ENCODE results near the gene CDCA5.

Gene CDCA5

GRCh38 chr11:65042891-65043290, 40.9 kb downstream of the CDCA5 start:
- H3K18ac ChIP-seq (ENCODE audit: low read length) = no peak overlapping the region
- no peak overlapping the region for H3K23ac ChIP-seq (ENCODE audit: low read depth, low read length, poor library complexity)
- DNase-seq (ENCODE audit: low spot score) = no peak
- no peak overlapping the region for H2AK5ac ChIP-seq (ENCODE audit: low read depth, low read length)
- H3K9me3 ChIP-seq (replicated peaks in 1 of 2; ENCODE audit: control insufficient read depth in 2 of 2, insufficient read depth in 1 of 2, low read depth in 1 of 2, low read length in 2 of 2) = no peaks in the 10 kb centered on the region
- H2BK5ac ChIP-seq (ENCODE audit: low read length) = no peak overlapping the region
- no peak overlapping the region for H2AFZ ChIP-seq (ENCODE audit: low read length)
- no peak overlapping the region for H2BK15ac ChIP-seq (ENCODE audit: low read length)
- no peak overlapping the region for H3K9ac ChIP-seq (ENCODE audit: low read depth, low read length, poor library complexity)
- no peak overlapping the region for H4K91ac ChIP-seq (ENCODE audit: low read depth, low read length, poor library complexity)
- no peaks in the 10 kb centered on the region for H3K27me3 ChIP-seq (ENCODE audit: control insufficient read depth in 3 of 3, insufficient read depth in 3 of 3, low read depth in 1 of 3, low read length in 3 of 3)
- H3K4me1 ChIP-seq (ENCODE audit: control insufficient read depth in 2 of 2, insufficient read depth in 1 of 2, low read depth in 1 of 2, low read length in 2 of 2) = peaks cover 2 to 3% of the 10 kb centered on the region in 2 donors
- no peak overlapping the region for H3K4me2 ChIP-seq (ENCODE audit: insufficient read depth, low read length, poor library complexity, severe bottlenecking)
- no peak overlapping the region for H3K27ac ChIP-seq (replicated peaks; ENCODE audit: low read length)
- no peak overlapping the region for H2BK12ac ChIP-seq (ENCODE audit: low read length)
- no CpG with 5 or more reads among the region's 6 CpGs for WGBS, 2 donors (ENCODE audit: extremely low coverage in 2 of 2, insufficient read length in 2 of 2, insufficient replicate concordance in 1 of 2)
- no peak overlapping the region for H3K14ac ChIP-seq (ENCODE audit: low read length)
- H3K36me3 ChIP-seq (replicated peaks in 1 of 2; ENCODE audit: control insufficient read depth in 2 of 2, insufficient read depth in 2 of 2, low read length in 2 of 2) = peaks cover 24 to 53% of the 10 kb centered on the region in 2 donors
- H3K4ac ChIP-seq (ENCODE audit: low read length) = no peak overlapping the region
- H3K79me1 ChIP-seq (ENCODE audit: low read depth, low read length) = peaks cover 6% of the 10 kb centered on the region
- no peak overlapping the region for H2BK120ac ChIP-seq (ENCODE audit: low read depth, low read length)
- H4K8ac ChIP-seq (ENCODE audit: low read depth, low read length) = no peak overlapping the region
- peak overlapping the region in 1 of 2 donors; percentile 98 for H3K4me3 ChIP-seq (ENCODE audit: low read length in 2 of 2)

GRCh38 chr11:65040847-65041622, 42.8 kb downstream of the CDCA5 start, which contains the start of gene SAC3D1:
TSS of gene SAC3D1 (plus strand) at chr11:65041210. CDS start at chr11:65041293, 83 bp downstream.
- H3K14ac ChIP-seq (ENCODE audit: low read length) = peak within 1 kb of the TSS; percentile 94
- peak within 1 kb of the TSS; percentile 89 for H3K4me2 ChIP-seq (ENCODE audit: insufficient read depth, low read length, poor library complexity, severe bottlenecking)
- H3K27me3 ChIP-seq (ENCODE audit: control insufficient read depth in 3 of 3, insufficient read depth in 3 of 3, low read depth in 1 of 3, low read length in 3 of 3) = no peaks in the 10 kb centered on the region
- H4K8ac ChIP-seq (ENCODE audit: low read depth, low read length) = peak within 1 kb of the TSS; percentile 65
- H3K4ac ChIP-seq (ENCODE audit: low read length) = peak within 1 kb of the TSS; percentile 23
- peak within 1 kb of the TSS; percentile 98 for H3K18ac ChIP-seq (ENCODE audit: low read length)
- peaks cover 27 to 59% of the 10 kb centered on the region in 2 donors for H3K36me3 ChIP-seq (replicated peaks in 1 of 2; ENCODE audit: control insufficient read depth in 2 of 2, insufficient read depth in 2 of 2, low read length in 2 of 2)
- H3K79me1 ChIP-seq (ENCODE audit: low read depth, low read length) = peaks cover 6% of the 10 kb centered on the region
- peak within 1 kb of the TSS; percentile 100 for H3K27ac ChIP-seq (replicated peaks; ENCODE audit: low read length)
- DNase-seq (ENCODE audit: low spot score) = peak; percentile 86
- H3K9me3 ChIP-seq (replicated peaks in 1 of 2; ENCODE audit: control insufficient read depth in 2 of 2, insufficient read depth in 1 of 2, low read depth in 1 of 2, low read length in 2 of 2) = no peaks in the 10 kb centered on the region
- peak within 1 kb of the TSS; percentile 98 for H2BK5ac ChIP-seq (ENCODE audit: low read length)
- no peak within 1 kb of the TSS for H2BK120ac ChIP-seq (ENCODE audit: low read depth, low read length)
- H2AK5ac ChIP-seq (ENCODE audit: low read depth, low read length) = peak within 1 kb of the TSS; percentile 63
- peaks cover 1 to 2% of the 10 kb centered on the region in 2 donors for H3K4me1 ChIP-seq (ENCODE audit: control insufficient read depth in 2 of 2, insufficient read depth in 1 of 2, low read depth in 1 of 2, low read length in 2 of 2)
- H3K9ac ChIP-seq (ENCODE audit: low read depth, low read length, poor library complexity) = peak within 1 kb of the TSS; percentile 97
- H4K91ac ChIP-seq (ENCODE audit: low read depth, low read length, poor library complexity) = no peak within 1 kb of the TSS
- H3K4me3 ChIP-seq (ENCODE audit: low read length in 2 of 2) = peak within 1 kb of the TSS; percentile 92 to 98
- peak within 1 kb of the TSS; percentile 98 for H3K23ac ChIP-seq (ENCODE audit: low read depth, low read length, poor library complexity)
- H2BK12ac ChIP-seq (ENCODE audit: low read length) = peak within 1 kb of the TSS; percentile 70
- H2AFZ ChIP-seq (ENCODE audit: low read length) = peak within 1 kb of the TSS; percentile 99
- no CpG with 5 or more reads among the region's 91 CpGs for WGBS, 2 donors (ENCODE audit: extremely low coverage in 2 of 2, insufficient read length in 2 of 2, insufficient replicate concordance in 1 of 2)
- peak within 1 kb of the TSS; percentile 75 for H2BK15ac ChIP-seq (ENCODE audit: low read length)

GRCh38 chr11:65040520-65040846, 43.4 kb downstream of the CDCA5 start:
- Histone ChIP-seq H3K18ac (ENCODE audit: low read length) (no peak overlapping the region), H3K14ac (ENCODE audit: low read length) (no peak overlapping the region), H3K4me3 (ENCODE audit: low read length in 2 of 2) (peak overlapping the region; percentile 92 to 98), H2AFZ (ENCODE audit: low read length) (peak overlapping the region; percentile 99), H2BK5ac (ENCODE audit: low read length) (peak overlapping the region; percentile 98), H3K27ac (replicated peaks; ENCODE audit: low read length) (peak overlapping the region; percentile 100), H2BK12ac (ENCODE audit: low read length) (no peak overlapping the region), H3K79me1 (ENCODE audit: low read depth, low read length) (peaks cover 6% of the 10 kb centered on the region), H3K23ac (ENCODE audit: low read depth, low read length, poor library complexity) (peak overlapping the region; percentile 98), H3K4ac (ENCODE audit: low read length) (no peak overlapping the region), H3K4me1 (ENCODE audit: control insufficient read depth in 2 of 2, insufficient read depth in 1 of 2, low read depth in 1 of 2, low read length in 2 of 2) (peaks cover 1 to 2% of the 10 kb centered on the region in 2 donors), H4K8ac (ENCODE audit: low read depth, low read length) (no peak overlapping the region), H4K91ac (ENCODE audit: low read depth, low read length, poor library complexity) (no peak overlapping the region), H2BK15ac (ENCODE audit: low read length) (peak overlapping the region; percentile 75), H2AK5ac (ENCODE audit: low read depth, low read length) (no peak overlapping the region), H3K27me3 (ENCODE audit: control insufficient read depth in 3 of 3, insufficient read depth in 3 of 3, low read depth in 1 of 3, low read length in 3 of 3) (no peaks in the 10 kb centered on the region), H2BK120ac (ENCODE audit: low read depth, low read length) (no peak overlapping the region), H3K4me2 (ENCODE audit: insufficient read depth, low read length, poor library complexity, severe bottlenecking) (peak overlapping the region; percentile 57), H3K36me3 (replicated peaks in 1 of 2; ENCODE audit: control insufficient read depth in 2 of 2, insufficient read depth in 2 of 2, low read length in 2 of 2) (peaks cover 28 to 59% of the 10 kb centered on the region in 2 donors), H3K9me3 (replicated peaks in 1 of 2; ENCODE audit: control insufficient read depth in 2 of 2, insufficient read depth in 1 of 2, low read depth in 1 of 2, low read length in 2 of 2) (no peaks in the 10 kb centered on the region), H3K9ac (ENCODE audit: low read depth, low read length, poor library complexity) (no peak overlapping the region)
- no CpG with 5 or more reads among the region's 7 CpGs for WGBS, 2 donors (ENCODE audit: extremely low coverage in 2 of 2, insufficient read length in 2 of 2, insufficient replicate concordance in 1 of 2)
- no peak for DNase-seq (ENCODE audit: low spot score)

GRCh38 chr11:65036931-65037330, 46.9 kb downstream of the CDCA5 start:
- no CpG with 5 or more reads among the region's 6 CpGs for WGBS, 2 donors (ENCODE audit: extremely low coverage in 2 of 2, insufficient read length in 2 of 2, insufficient replicate concordance in 1 of 2)

More at GRCh38 chr11:65036931-65037330, 46.9 kb downstream of the CDCA5 start:
- Histone ChIP-seq H3K27me3 (ENCODE audit: control insufficient read depth in 3 of 3, insufficient read depth in 3 of 3, low read depth in 1 of 3, low read length in 3 of 3) (no peaks in the 10 kb centered on the region), H3K4me3 (ENCODE audit: low read length in 2 of 2) (no peak overlapping the region), H2BK15ac (ENCODE audit: low read length) (no peak overlapping the region), H3K4me1 (ENCODE audit: control insufficient read depth in 2 of 2, insufficient read depth in 1 of 2, low read depth in 1 of 2, low read length in 2 of 2) (peaks cover 1 to 2% of the 10 kb centered on the region in 2 donors), H3K79me1 (ENCODE audit: low read depth, low read length) (peaks cover 2% of the 10 kb centered on the region), H3K18ac (ENCODE audit: low read length) (no peak overlapping the region), H2AK5ac (ENCODE audit: low read depth, low read length) (no peak overlapping the region), H2BK12ac (ENCODE audit: low read length) (no peak overlapping the region), H3K4ac (ENCODE audit: low read length) (no peak overlapping the region), H3K9ac (ENCODE audit: low read depth, low read length, poor library complexity) (no peak overlapping the region), H3K27ac (replicated peaks; ENCODE audit: low read length) (no peak overlapping the region), H3K4me2 (ENCODE audit: insufficient read depth, low read length, poor library complexity, severe bottlenecking) (no peak overlapping the region), H2BK5ac (ENCODE audit: low read length) (no peak overlapping the region), H4K91ac (ENCODE audit: low read depth, low read length, poor library complexity) (no peak overlapping the region), H4K8ac (ENCODE audit: low read depth, low read length) (no peak overlapping the region), H2BK120ac (ENCODE audit: low read depth, low read length) (no peak overlapping the region), H2AFZ (ENCODE audit: low read length) (no peak overlapping the region), H3K23ac (ENCODE audit: low read depth, low read length, poor library complexity) (no peak overlapping the region), H3K36me3 (replicated peaks in 1 of 2; ENCODE audit: control insufficient read depth in 2 of 2, insufficient read depth in 2 of 2, low read length in 2 of 2) (peaks cover 19 to 52% of the 10 kb centered on the region in 2 donors), H3K14ac (ENCODE audit: low read length) (no peak overlapping the region), H3K9me3 (replicated peaks in 1 of 2; ENCODE audit: control insufficient read depth in 2 of 2, insufficient read depth in 1 of 2, low read depth in 1 of 2, low read length in 2 of 2) (no peaks in the 10 kb centered on the region)
- DNase-seq (ENCODE audit: low spot score) = no peak

All from neuronal stem cell (in vitro differentiated cells).